Esophagus squamous epithelium (tissue), 4 donors: ENCODE results near the gene SYNPR. TPM values are rescaled to one million over a fixed set of nuclear protein-coding genes. Genes with fewer than 3 reads are reported as not detected.

Experiments
- small RNA-seq, 4 donors: library from RNA; depleted of rRNA; stranded (forward); fragments of <200 nt; gene quantifications; one replicate each; pipeline ENCODE3, GENCODE V24; 2016
- total RNA-seq, 4 donors: library from RNA; depleted of rRNA; stranded (reverse); fragments of >200 nt; gene quantifications; one replicate each; pipeline ENCODE4 v1.1.0, GENCODE V29; 2016

The SYNPR gene
- total RNA-seq, 4 donors from 2014 or later, result not detected

Small RNA genes lying within 50 kb of the gene (small RNA-seq; reads per million reads assigned to genes)
- gene RNA5SP134, result 0 to 1.2 (median 0.47) reads per million in 4 donors
